SK-N-SH (cell line): ENCODE measurements around the gene DDX42. TPM values are rescaled to one million over a fixed set of nuclear protein-coding genes. Genes with fewer than 3 reads are reported as not detected.

ENCODE experiments used
- CTCF ChIA-PET: fragments of 300-600, 350-600 bp; formaldehyde crosslinking; extraction: SDS; loops from one replicate; lab custom pipeline; 2021; lab: Yijun Ruan, JAX
- POLR2A ChIA-PET: fragments of 350-600 bp; sonication (Branson Sonifier 250); formaldehyde crosslinking; extraction: SDS; loops from one replicate; lab custom pipeline; 2020; ENCODE audit warnings: antibody characterized with exemption, inconsistent platforms; lab: Yijun Ruan, JAX
- DNase-seq: peaks from one replicate; pipeline ENCODE4 v3.0.0; 2012
- H2AFZ ChIP-seq: fragments of 200-600 bp; sonication (generic); 2 replicates; pipeline ENCODE4 v1.8.1; 2016; ENCODE audit warnings: antibody characterized with exemption, mild to moderate bottlenecking, low read depth
- H3F3A ChIP-seq: fragments of 200-600 bp; sonication (generic); replicated peaks from 2 replicates; pipeline ENCODE3; 2016; ENCODE audit warnings: antibody characterized with exemption, mild to moderate bottlenecking; ENCODE audit not compliant: insufficient read depth
- H3K27ac ChIP-seq, 2 experiments: fragments of 200-500 bp in 1 of 2; fragments of 200-600 bp in 1 of 2; sonication (Bioruptor generic) in 1 of 2; sonication (generic), shearing (Covaris generic) in 1 of 2; 2 replicates each; pipeline versions ENCODE4 v1.5.1 to v1.6.1; 2014 to 2016; ENCODE audit warnings: low read depth in 2 of 2, inconsistent platforms in 1 of 2, low read length in 1 of 2, mild to moderate bottlenecking in 1 of 2, mixed read lengths in 1 of 2
- H3K27me3 ChIP-seq: fragments of 200-600 bp; sonication (generic), shearing (Covaris generic); 2 replicates; pipeline ENCODE4 v1.6.1; 2016; ENCODE audit warnings: mixed run types; ENCODE audit not compliant: insufficient read depth
- H3K36me3 ChIP-seq, 2 experiments: fragments of 200-500 bp in 1 of 2; fragments of 200-600 bp in 1 of 2; sonication (Bioruptor generic) in 1 of 2; sonication (generic) in 1 of 2; replicated peaks in 1 of 2; 2 replicates each; pipeline versions ENCODE3 to v1.5.1; 2014 to 2016; ENCODE audit warnings: low read length in 1 of 2, mild to moderate bottlenecking in 1 of 2; ENCODE audit not compliant: insufficient read depth in 2 of 2, control insufficient read depth in 1 of 2
- H3K4me1 ChIP-seq, 2 experiments: fragments of 200-500 bp in 1 of 2; fragments of 200-600 bp in 1 of 2; sonication (Bioruptor generic) in 1 of 2; sonication (generic), shearing (Covaris generic) in 1 of 2; 2 replicates each; pipeline versions ENCODE4 v1.5.1 to v1.6.1; 2014 to 2016; ENCODE audit warnings: low read depth in 1 of 2, low read length in 1 of 2, mixed run types in 1 of 2; ENCODE audit not compliant: insufficient read depth in 2 of 2, control insufficient read depth in 1 of 2
- H3K4me2 ChIP-seq: fragments of 200-600 bp; sonication (generic), shearing (Covaris generic); 2 replicates; pipeline ENCODE4 v1.6.1; 2017; ENCODE audit warnings: mixed run types
- H3K4me3 ChIP-seq, 2 experiments: fragments of 200-500 bp in 1 of 2; fragments of 200-600 bp in 1 of 2; sonication (Bioruptor generic) in 1 of 2; sonication (generic), shearing (Covaris generic) in 1 of 2; 2 replicates each; pipeline versions ENCODE4 v1.5.1 to v1.8.1; 2014 to 2016; ENCODE audit warnings: low read depth in 2 of 2, inconsistent platforms in 1 of 2, low read length in 1 of 2, mild to moderate bottlenecking in 1 of 2, mixed read lengths in 1 of 2, moderate library complexity in 1 of 2
- H3K79me2 ChIP-seq: fragments of 200-600 bp; sonication (generic); 2 replicates; pipeline ENCODE4 v1.8.1; 2017; ENCODE audit warnings: mild to moderate bottlenecking; ENCODE audit not compliant: insufficient read depth
- H3K9ac ChIP-seq: fragments of 200-600 bp; sonication (generic); 2 replicates; pipeline ENCODE4 v1.6.1; 2017; ENCODE audit warnings: mixed run types
- H3K9me2 ChIP-seq: fragments of 200-600 bp; sonication (generic); 2 replicates; pipeline ENCODE4 v1.6.1; 2017; ENCODE audit warnings: mixed run types
- H3K9me3 ChIP-seq: fragments of 200-600 bp; sonication (generic); 2 replicates; pipeline ENCODE4 v1.6.1; 2017; ENCODE audit warnings: mixed run types, mild to moderate bottlenecking, moderate library complexity
- H4K20me1 ChIP-seq: fragments of 200-600 bp; sonication (generic); 2 replicates; pipeline ENCODE4 v1.6.1; 2017; ENCODE audit warnings: mild to moderate bottlenecking, mixed run types; ENCODE audit not compliant: insufficient read depth
- ELF1 ChIP-seq: IDR thresholded peaks from 2 replicates; pipeline ENCODE4 v1.4.0; 2012
- EP300 ChIP-seq, 2 experiments: IDR thresholded peaks; 2 replicates each; pipeline versions ENCODE4 v1.4.0 to v1.6.1; 2012; ENCODE audit warnings: borderline replicate concordance in 1 of 2, low read depth in 1 of 2, low read length in 1 of 2
- EZH2phosphoT487 ChIP-seq: fragments of 200-600 bp; sonication (generic); IDR thresholded peaks from 2 replicates; pipeline ENCODE4 v1.6.1; 2017; ENCODE audit warnings: low read depth, mixed run types, mild to moderate bottlenecking, antibody characterized with exemption, moderate library complexity, borderline replicate concordance
- FOSL2 ChIP-seq: IDR thresholded peaks from 2 replicates; pipeline ENCODE4 v1.4.0; 2012; ENCODE audit warnings: low read depth, mild to moderate bottlenecking, moderate library complexity, borderline replicate concordance
- GABPA ChIP-seq: IDR thresholded peaks from 2 replicates; pipeline ENCODE4 v1.4.0; 2012; ENCODE audit warnings: low read depth, mild to moderate bottlenecking
- MEF2A ChIP-seq: IDR thresholded peaks from 2 replicates; pipeline ENCODE4 v1.4.0; 2012; ENCODE audit warnings: low read depth, borderline replicate concordance
- MXI1 ChIP-seq: IDR thresholded peaks from 2 replicates; pipeline ENCODE4 v1.6.1; 2012; ENCODE audit warnings: mild to moderate bottlenecking, low read depth, low read length, improper control_type of control experiment
- NFIC ChIP-seq: IDR thresholded peaks from 2 replicates; pipeline ENCODE4 v1.4.0; 2012; ENCODE audit warnings: borderline replicate concordance
- RCOR1 ChIP-seq: fragments of 150-350 bp; IDR thresholded peaks from 2 replicates; pipeline ENCODE4 v1.6.1; 2017; ENCODE audit warnings: antibody characterized with exemption, low read length
- RFX5 ChIP-seq: IDR thresholded peaks from 2 replicates; pipeline ENCODE4 v1.6.1; 2012; ENCODE audit warnings: mild to moderate bottlenecking, improper control_type of control experiment, low read length
- RXRA ChIP-seq: IDR thresholded peaks from 2 replicates; pipeline ENCODE4 v1.4.0; 2012; ENCODE audit warnings: low read depth, mild to moderate bottlenecking, borderline replicate concordance
- SIN3A ChIP-seq: IDR thresholded peaks from 2 replicates; pipeline ENCODE4 v1.6.1; 2012; ENCODE audit warnings: low read depth, mild to moderate bottlenecking, low read length, moderate library complexity, borderline replicate concordance
- TEAD4 ChIP-seq: IDR thresholded peaks from 2 replicates; pipeline ENCODE4 v1.4.0; 2012; ENCODE audit warnings: mild to moderate bottlenecking, borderline replicate concordance; ENCODE audit not compliant: insufficient read depth
- WGBS: methylation state at CpG from one replicate; pipeline ENCODE4 v1.1.6; 2017; ENCODE audit warnings: low lambda C conversion rate; 5-methylcytosine and 5-hydroxymethylcytosine counted together
- polyA plus RNA-seq, 3 experiments: library from polyadenylated mRNA; depleted of rRNA; stranded (reverse); fragments of >200 nt; gene quantifications; 2 replicates each; pipeline ENCODE4 v1.2.3, GENCODE V29; 2012
- TF ChIP-seq, protein P1 (sequence below): IDR thresholded peaks from 2 replicates; pipeline ENCODE4 v1.4.0; 2012; ENCODE audit warnings: low read depth, borderline replicate concordance
- TF ChIP-seq, protein P2 (sequence below): fragments of 200-600 bp; sonication (generic); IDR thresholded peaks from 2 replicates; pipeline ENCODE4 v1.6.1; 2017; ENCODE audit warnings: antibody characterized with exemption, mild to moderate bottlenecking, moderate library complexity
- TF ChIP-seq, protein P3 (sequence below): fragments of 150-350 bp; IDR thresholded peaks from 2 replicates; pipeline ENCODE4 v1.6.1; 2016; ENCODE audit warnings: mild to moderate bottlenecking, low read depth, low read length

Gene DDX42
- polyA plus RNA-seq, 1 of the 3 experiments (the other 2 are of a cell fraction) = 115 TPM

DNA sequence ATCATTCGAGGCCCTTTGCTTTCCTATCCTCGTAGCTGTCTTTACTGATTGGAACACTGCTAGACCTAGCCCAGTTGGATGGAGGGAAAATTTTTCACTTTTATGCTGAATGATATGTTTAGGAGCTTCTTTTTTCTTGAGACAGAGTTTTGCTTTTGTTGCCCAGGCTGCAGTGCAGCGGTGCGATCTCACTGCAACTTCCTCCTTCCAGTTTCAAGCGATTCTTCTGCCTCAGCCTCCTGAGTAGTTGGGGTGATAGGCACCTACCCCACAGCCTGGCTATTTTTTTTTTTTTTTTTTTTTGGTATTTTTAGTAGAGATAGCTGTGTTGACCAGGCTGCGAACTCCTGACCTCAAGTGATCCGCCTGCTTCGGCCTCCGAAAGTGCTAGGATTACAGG lies 36.0 kb downstream of the DDX42 start:
- no peak for DNase-seq
- peaks cover 27% of the 10 kb centered on the region for H3K79me2 ChIP-seq
- no peaks in the 10 kb centered on the region for H3K27me3 ChIP-seq
- no peak overlapping the region for H3K4me3 ChIP-seq
- H4K20me1 ChIP-seq = no peaks in the 10 kb centered on the region
- ChIA-PET POLR2A (interaction anchor here (1.2 kb wide), 1 partner anchor 17 kb away, joined by 3 read pairs; the partner anchor contains the start of gene PSMC5), CTCF (interaction anchor here (0.9 to 2.3 kb wide), 10 partner anchors 9 to 112 kb away, joined by 3 to 11 read pairs (median 4); partner anchors contain the start of gene PSMC5)
- TF ChIP-seq MXI1 (no peak), RCOR1 (no peak), RXRA (no peak), RFX5 (no peak), MEF2A (no peak), ELF1 (no peak), TEAD4 (no peak), EP300 (IDR thresholded peaks at IDR 0.05; ENCODE audit: borderline replicate concordance in 1 of 2, low read depth in 1 of 2, low read length in 1 of 2) (no peak), SIN3A (no peak), FOSL2 (no peak), NFIC (no peak), GABPA (no peak), EZH2phosphoT487 (no peak)
- TF ChIP-seq, protein P1, sequence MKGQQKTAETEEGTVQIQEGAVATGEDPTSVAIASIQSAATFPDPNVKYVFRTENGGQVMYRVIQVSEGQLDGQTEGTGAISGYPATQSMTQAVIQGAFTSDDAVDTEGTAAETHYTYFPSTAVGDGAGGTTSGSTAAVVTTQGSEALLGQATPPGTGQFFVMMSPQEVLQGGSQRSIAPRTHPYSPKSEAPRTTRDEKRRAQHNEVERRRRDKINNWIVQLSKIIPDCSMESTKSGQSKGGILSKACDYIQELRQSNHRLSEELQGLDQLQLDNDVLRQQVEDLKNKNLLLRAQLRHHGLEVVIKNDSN = no peak
- TF ChIP-seq, protein P2, sequence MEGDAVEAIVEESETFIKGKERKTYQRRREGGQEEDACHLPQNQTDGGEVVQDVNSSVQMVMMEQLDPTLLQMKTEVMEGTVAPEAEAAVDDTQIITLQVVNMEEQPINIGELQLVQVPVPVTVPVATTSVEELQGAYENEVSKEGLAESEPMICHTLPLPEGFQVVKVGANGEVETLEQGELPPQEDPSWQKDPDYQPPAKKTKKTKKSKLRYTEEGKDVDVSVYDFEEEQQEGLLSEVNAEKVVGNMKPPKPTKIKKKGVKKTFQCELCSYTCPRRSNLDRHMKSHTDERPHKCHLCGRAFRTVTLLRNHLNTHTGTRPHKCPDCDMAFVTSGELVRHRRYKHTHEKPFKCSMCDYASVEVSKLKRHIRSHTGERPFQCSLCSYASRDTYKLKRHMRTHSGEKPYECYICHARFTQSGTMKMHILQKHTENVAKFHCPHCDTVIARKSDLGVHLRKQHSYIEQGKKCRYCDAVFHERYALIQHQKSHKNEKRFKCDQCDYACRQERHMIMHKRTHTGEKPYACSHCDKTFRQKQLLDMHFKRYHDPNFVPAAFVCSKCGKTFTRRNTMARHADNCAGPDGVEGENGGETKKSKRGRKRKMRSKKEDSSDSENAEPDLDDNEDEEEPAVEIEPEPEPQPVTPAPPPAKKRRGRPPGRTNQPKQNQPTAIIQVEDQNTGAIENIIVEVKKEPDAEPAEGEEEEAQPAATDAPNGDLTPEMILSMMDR = no peak
- TF ChIP-seq, protein P3, sequence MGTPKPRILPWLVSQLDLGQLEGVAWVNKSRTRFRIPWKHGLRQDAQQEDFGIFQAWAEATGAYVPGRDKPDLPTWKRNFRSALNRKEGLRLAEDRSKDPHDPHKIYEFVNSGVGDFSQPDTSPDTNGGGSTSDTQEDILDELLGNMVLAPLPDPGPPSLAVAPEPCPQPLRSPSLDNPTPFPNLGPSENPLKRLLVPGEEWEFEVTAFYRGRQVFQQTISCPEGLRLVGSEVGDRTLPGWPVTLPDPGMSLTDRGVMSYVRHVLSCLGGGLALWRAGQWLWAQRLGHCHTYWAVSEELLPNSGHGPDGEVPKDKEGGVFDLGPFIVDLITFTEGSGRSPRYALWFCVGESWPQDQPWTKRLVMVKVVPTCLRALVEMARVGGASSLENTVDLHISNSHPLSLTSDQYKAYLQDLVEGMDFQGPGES = no peak
- no peak overlapping the region for H3K4me2 ChIP-seq
- H3K9me2 ChIP-seq = no peaks in the 10 kb centered on the region
- H3F3A ChIP-seq = peaks cover 20% of the 10 kb centered on the region
- H2AFZ ChIP-seq = no peak overlapping the region
- no peak overlapping the region for H3K9ac ChIP-seq
- no peaks in the 10 kb centered on the region for H3K9me3 ChIP-seq
- peaks cover 94 to 98% of the 10 kb centered on the region in 2 experiments for H3K36me3 ChIP-seq
- WGBS = 86% methylated on average over 9 of the region's 9 CpGs
- no peak overlapping the region for H3K27ac ChIP-seq
- H3K4me1 ChIP-seq = no peaks in the 10 kb centered on the region
